ENCODE results near the gene CHM. TPM values are rescaled to one million over a fixed set of nuclear protein-coding genes. Genes with fewer than 3 reads are reported as not detected.

CHM gene
- total and polyA plus RNA-seq, 2 donors (not counting 1 experiment from before 2014, with no cell fraction given), result 13.7 to 25.5 TPM

DNA sequence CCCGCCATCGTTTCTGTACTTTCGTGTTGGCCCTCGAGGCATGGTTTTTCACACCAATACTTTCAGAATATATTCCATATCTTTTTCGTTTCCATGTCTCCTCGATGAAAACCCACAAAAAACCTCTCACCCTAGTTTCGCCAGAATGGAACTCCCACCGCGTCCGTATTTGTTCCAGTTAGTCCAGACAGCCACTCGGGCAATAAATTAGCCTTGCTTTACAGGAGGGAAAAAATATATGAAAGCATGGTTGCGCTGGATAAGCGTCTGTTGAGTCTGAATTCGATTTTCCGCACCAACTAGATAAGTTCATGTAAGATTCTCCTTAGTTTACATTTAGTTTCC is 550 bp upstream of the CHM start:
- no peaks in the 10 kb centered on the region for H3K36me3 ChIP-seq (replicated peaks in 1 of 2; ENCODE audit: control extremely low read depth in 1 of 2, control insufficient read depth in 1 of 2, extremely low read depth in 1 of 2, insufficient read depth in 2 of 2, low read length in 1 of 2)
- Mint-ChIP-seq H3K4me1 (peaks cover 11% of the 10 kb centered on the region), H3K9me3 (ENCODE audit: insufficient read depth) (no peaks in the 10 kb centered on the region), H3K27ac (no peak overlapping the region), H3K4me3 (no peak overlapping the region), H3K27me3 (peaks cover 6% of the 10 kb centered on the region)
- WGBS (ENCODE audit: insufficient coverage), result no CpG with 5 or more reads among the region's 15 CpGs
- CTCF ChIA-PET, result no interaction called here
- H3K4me1 ChIP-seq (ENCODE audit: control insufficient read depth in 2 of 2, insufficient read depth in 2 of 2, low read length in 2 of 2), result peaks cover 11 to 17% of the 10 kb centered on the region in 2 donors
- peak overlapping the region; percentile 89 for H3K9ac ChIP-seq (ENCODE audit: low read length)
- no peaks in the 10 kb centered on the region for H3K27me3 ChIP-seq (replicated peaks in 1 of 4; ENCODE audit: control extremely low read depth in 1 of 4, control insufficient read depth in 3 of 4, insufficient read depth in 4 of 4, low read length in 3 of 4)
- H3K9me3 ChIP-seq (ENCODE audit: control extremely low read depth in 1 of 3, control insufficient read depth in 2 of 3, insufficient read depth in 1 of 3, low read length in 2 of 3), result no peaks in the 10 kb centered on the region
- POLR2A ChIA-PET, result no interaction called here
- no peak for TF ChIP-seq EZH2 (IDR thresholded peaks at IDR 0.05; ENCODE audit: borderline replicate concordance, insufficient read depth, low read depth, low read length, poor library complexity, severe bottlenecking)
- TF ChIP-seq, protein P1, sequence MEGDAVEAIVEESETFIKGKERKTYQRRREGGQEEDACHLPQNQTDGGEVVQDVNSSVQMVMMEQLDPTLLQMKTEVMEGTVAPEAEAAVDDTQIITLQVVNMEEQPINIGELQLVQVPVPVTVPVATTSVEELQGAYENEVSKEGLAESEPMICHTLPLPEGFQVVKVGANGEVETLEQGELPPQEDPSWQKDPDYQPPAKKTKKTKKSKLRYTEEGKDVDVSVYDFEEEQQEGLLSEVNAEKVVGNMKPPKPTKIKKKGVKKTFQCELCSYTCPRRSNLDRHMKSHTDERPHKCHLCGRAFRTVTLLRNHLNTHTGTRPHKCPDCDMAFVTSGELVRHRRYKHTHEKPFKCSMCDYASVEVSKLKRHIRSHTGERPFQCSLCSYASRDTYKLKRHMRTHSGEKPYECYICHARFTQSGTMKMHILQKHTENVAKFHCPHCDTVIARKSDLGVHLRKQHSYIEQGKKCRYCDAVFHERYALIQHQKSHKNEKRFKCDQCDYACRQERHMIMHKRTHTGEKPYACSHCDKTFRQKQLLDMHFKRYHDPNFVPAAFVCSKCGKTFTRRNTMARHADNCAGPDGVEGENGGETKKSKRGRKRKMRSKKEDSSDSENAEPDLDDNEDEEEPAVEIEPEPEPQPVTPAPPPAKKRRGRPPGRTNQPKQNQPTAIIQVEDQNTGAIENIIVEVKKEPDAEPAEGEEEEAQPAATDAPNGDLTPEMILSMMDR (IDR thresholded peaks at IDR 0.05), result no peak
- intact Hi-C loops (cut with micrococcal nuclease), result no loop called here
- H3K4me2 ChIP-seq (replicated peaks; ENCODE audit: low read depth, low read length, poor library complexity, severe bottlenecking), result peak overlapping the region; percentile 73
- peak overlapping the region; percentile 70 to 91 (median 81) for H3K4me3 ChIP-seq (ENCODE audit: control extremely low read depth in 1 of 5, extremely low read depth in 1 of 5, insufficient read depth in 1 of 5, low read depth in 2 of 5, low read length in 4 of 5)
- ATAC-seq (ENCODE audit: low read depth), result no peak
- peak overlapping the region; percentile 87 to 89 for H3K27ac ChIP-seq (ENCODE audit: low read length in 2 of 2)
- DNase-seq, result no peak
- H4K20me1 ChIP-seq (ENCODE audit: control insufficient read depth, insufficient read depth, low read length, poor library complexity, severe bottlenecking), result no peaks in the 10 kb centered on the region
- H2AFZ ChIP-seq (ENCODE audit: insufficient read depth, low read depth, low read length, poor library complexity, severe bottlenecking), result peak overlapping the region; percentile 83
- peaks cover 44% of the 10 kb centered on the region for H3K79me2 ChIP-seq (ENCODE audit: control insufficient read depth, insufficient read depth, low read length)

DNA sequence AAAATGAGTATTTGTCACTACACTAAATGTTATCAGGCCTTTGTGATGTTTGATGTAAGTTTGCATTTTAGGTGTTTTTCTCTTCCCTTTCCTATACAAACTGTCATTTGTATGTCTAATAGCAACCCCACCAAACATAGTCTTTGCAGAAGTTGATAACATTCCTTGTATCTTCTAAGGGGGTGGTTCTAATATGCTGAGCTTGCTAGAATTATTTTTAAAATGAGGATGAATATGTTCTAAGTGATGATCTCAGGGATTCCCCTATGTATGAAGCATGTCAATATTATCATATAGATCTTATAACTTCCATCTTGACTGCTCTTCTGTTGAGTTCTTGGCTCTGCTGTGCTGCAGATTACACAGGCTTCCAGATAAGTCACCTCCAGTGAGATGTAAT is 3.1 kb downstream of the CHM start:
- H2AFZ ChIP-seq (ENCODE audit: insufficient read depth, low read depth, low read length, poor library complexity, severe bottlenecking), result no peak overlapping the region
- no peak overlapping the region for H3K27ac ChIP-seq (ENCODE audit: low read length in 2 of 2)
- Mint-ChIP-seq H3K4me1 (peaks cover 18% of the 10 kb centered on the region), H3K9me3 (ENCODE audit: insufficient read depth) (no peaks in the 10 kb centered on the region), H3K4me3 (no peak overlapping the region), H3K27ac (no peak overlapping the region), H3K27me3 (no peaks in the 10 kb centered on the region)
- H3K4me3 ChIP-seq (ENCODE audit: control extremely low read depth in 1 of 5, extremely low read depth in 1 of 5, insufficient read depth in 1 of 5, low read depth in 2 of 5, low read length in 4 of 5), result no peak overlapping the region
- DNase-seq, result no peak
- TF ChIP-seq EZH2 (IDR thresholded peaks at IDR 0.05; ENCODE audit: borderline replicate concordance, insufficient read depth, low read depth, low read length, poor library complexity, severe bottlenecking), result no peak
- TF ChIP-seq, protein P1 (IDR thresholded peaks at IDR 0.05), result no peak
- intact Hi-C loops (cut with micrococcal nuclease), result no loop called here
- H3K4me2 ChIP-seq (replicated peaks; ENCODE audit: low read depth, low read length, poor library complexity, severe bottlenecking), result no peak overlapping the region
- H3K9me3 ChIP-seq (ENCODE audit: control extremely low read depth in 1 of 3, control insufficient read depth in 2 of 3, insufficient read depth in 1 of 3, low read length in 2 of 3), result no peaks in the 10 kb centered on the region
- H3K4me1 ChIP-seq (ENCODE audit: control insufficient read depth in 2 of 2, insufficient read depth in 2 of 2, low read length in 2 of 2), result peaks cover 11 to 17% of the 10 kb centered on the region in 2 donors
- peaks cover 12% of the 10 kb centered on the region for H4K20me1 ChIP-seq (ENCODE audit: control insufficient read depth, insufficient read depth, low read length, poor library complexity, severe bottlenecking)
- ChIA-PET CTCF (no interaction called here), POLR2A (no interaction called here)
- no peak overlapping the region for H3K9ac ChIP-seq (ENCODE audit: low read length)
- H3K36me3 ChIP-seq (replicated peaks in 1 of 2; ENCODE audit: control extremely low read depth in 1 of 2, control insufficient read depth in 1 of 2, extremely low read depth in 1 of 2, insufficient read depth in 2 of 2, low read length in 1 of 2), result no peaks in the 10 kb centered on the region
- peaks cover 76% of the 10 kb centered on the region for H3K79me2 ChIP-seq (ENCODE audit: control insufficient read depth, insufficient read depth, low read length)
- no peaks in the 10 kb centered on the region for H3K27me3 ChIP-seq (replicated peaks in 1 of 4; ENCODE audit: control extremely low read depth in 1 of 4, control insufficient read depth in 3 of 4, insufficient read depth in 4 of 4, low read length in 3 of 4)
- no peak for ATAC-seq (ENCODE audit: low read depth)

Data from B cell (primary cell).